GM19395 (cell line): ENCODE data around the gene CDYL.

Experiments
- ATAC-seq: cut with Tn5 transposase; IDR thresholded peaks from one replicate; pipeline ENCODE4 v1.9.1; 2021; ENCODE audit warnings: mild to moderate bottlenecking, moderate library complexity; ENCODE audit not compliant: unreplicated experiment

Gene CDYL

GRCh38 chr6:4904461-4905025 lies 128.3 kb downstream of the CDYL start:
- no peak for ATAC-seq

GRCh38 chr6:4905826-4906225 lies 129.6 kb downstream of the CDYL start:
- no peak for ATAC-seq

- ATAC-seq: peak; percentile 58
These were observed 130.4 kb downstream of the CDYL start for GRCh38 chr6:4906293-4907276.

- ATAC-seq: no peak
These were observed 131.4 kb downstream of the CDYL start for GRCh38 chr6:4907602-4908001.

GRCh38 chr6:4908062-4908461 lies 131.9 kb downstream of the CDYL start:
- no peak for ATAC-seq

- no peak for ATAC-seq
These were observed 133.0 kb downstream of the CDYL start for GRCh38 chr6:4909063-4909706.

GRCh38 chr6:4910037-4910760 lies 134.0 kb downstream of the CDYL start:
- no peak for ATAC-seq

GRCh38 chr6:4912559-4912958 lies 136.4 kb downstream of the CDYL start:
- no peak for ATAC-seq

GRCh38 chr6:4913705-4914419 lies 137.7 kb downstream of the CDYL start:
- no peak for ATAC-seq

- no peak for ATAC-seq
These were observed 138.4 kb downstream of the CDYL start for GRCh38 chr6:4914420-4915159.

- ATAC-seq: no peak
These were observed 140.9 kb downstream of the CDYL start for GRCh38 chr6:4916954-4917561.

GRCh38 chr6:4920914-4921410 lies 144.8 kb downstream of the CDYL start:
- ATAC-seq: no peak

- ATAC-seq: no peak
These were observed 146.4 kb downstream of the CDYL start for GRCh38 chr6:4922488-4923037.

- ATAC-seq: no peak
These were observed 146.9 kb downstream of the CDYL start for GRCh38 chr6:4923081-4923480.

- no peak for ATAC-seq
These were observed 148.6 kb downstream of the CDYL start for GRCh38 chr6:4924661-4925271.

- ATAC-seq: no peak
These were observed 149.4 kb downstream of the CDYL start for GRCh38 chr6:4925580-4925979.

- ATAC-seq: no peak
These were observed 152.2 kb downstream of the CDYL start for GRCh38 chr6:4928426-4928825.

GRCh38 chr6:4929097-4929718 lies 153.0 kb downstream of the CDYL start:
- no peak for ATAC-seq
